Fibroblast of lung (primary cell): ENCODE measurements around the gene FYN.

ENCODE experiments used
- EZH2 ChIP-seq: IDR thresholded peaks from 2 replicates; pipeline ENCODE4 v1.5.1; 2012; ENCODE audit warnings: low read length, control low read depth, mild to moderate bottlenecking; ENCODE audit errors: missing control alignments
- TF ChIP-seq, protein P1 (sequence below), 2 donors: IDR thresholded peaks in 1 of 2; conservative IDR thresholded peaks in 1 of 2; 1 replicate in 1 of 2; 2 replicates in 1 of 2; pipeline ENCODE4 v1.5.1; 2011 to 2012; ENCODE audit warnings: low read length in 2 of 2, control low read depth in 1 of 2, inconsistent platforms in 1 of 2, low read depth in 1 of 2, mild to moderate bottlenecking in 1 of 2

DNA sequence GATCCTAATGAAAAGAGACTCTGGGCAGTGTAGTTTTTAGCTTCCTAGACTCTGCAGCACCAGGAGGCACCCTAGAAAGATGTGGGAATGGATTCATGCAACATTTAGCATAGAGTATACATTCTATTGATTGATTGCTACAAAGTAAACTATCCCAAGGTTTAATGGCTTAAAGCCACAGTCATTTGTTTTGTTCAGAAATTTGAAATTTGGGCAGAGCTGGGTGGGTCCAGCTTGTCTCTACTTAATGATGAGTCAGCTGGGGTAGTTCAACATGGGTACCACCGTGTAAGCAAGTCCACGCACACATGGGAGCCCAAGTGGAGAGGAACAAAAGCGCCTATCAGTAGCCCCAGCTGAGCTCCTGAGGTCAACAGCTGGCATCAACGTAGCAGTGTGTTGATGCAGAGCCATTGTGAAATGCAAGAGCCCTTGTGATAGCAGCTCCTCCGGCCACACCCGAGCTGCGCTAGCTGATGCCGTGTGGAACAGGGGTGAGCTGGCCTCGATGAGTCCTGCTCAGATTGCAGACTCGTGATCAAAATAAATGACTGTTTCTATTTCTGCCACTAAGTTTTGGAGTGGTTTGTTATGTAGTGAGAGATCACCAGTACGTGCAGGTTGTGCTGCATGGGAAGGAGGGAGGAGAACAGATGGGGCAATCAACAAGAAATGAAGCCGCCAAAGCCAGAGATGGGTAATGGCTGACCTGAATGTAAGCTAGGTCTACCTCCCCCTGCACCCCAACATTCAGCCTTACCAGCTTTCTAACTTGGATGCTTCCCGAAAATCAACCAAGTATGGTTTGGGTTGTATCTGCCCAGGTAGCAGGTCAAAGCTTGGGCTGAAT lies 221.8 kb downstream of the FYN start:
- no peak for TF ChIP-seq EZH2
- TF ChIP-seq, protein P1, sequence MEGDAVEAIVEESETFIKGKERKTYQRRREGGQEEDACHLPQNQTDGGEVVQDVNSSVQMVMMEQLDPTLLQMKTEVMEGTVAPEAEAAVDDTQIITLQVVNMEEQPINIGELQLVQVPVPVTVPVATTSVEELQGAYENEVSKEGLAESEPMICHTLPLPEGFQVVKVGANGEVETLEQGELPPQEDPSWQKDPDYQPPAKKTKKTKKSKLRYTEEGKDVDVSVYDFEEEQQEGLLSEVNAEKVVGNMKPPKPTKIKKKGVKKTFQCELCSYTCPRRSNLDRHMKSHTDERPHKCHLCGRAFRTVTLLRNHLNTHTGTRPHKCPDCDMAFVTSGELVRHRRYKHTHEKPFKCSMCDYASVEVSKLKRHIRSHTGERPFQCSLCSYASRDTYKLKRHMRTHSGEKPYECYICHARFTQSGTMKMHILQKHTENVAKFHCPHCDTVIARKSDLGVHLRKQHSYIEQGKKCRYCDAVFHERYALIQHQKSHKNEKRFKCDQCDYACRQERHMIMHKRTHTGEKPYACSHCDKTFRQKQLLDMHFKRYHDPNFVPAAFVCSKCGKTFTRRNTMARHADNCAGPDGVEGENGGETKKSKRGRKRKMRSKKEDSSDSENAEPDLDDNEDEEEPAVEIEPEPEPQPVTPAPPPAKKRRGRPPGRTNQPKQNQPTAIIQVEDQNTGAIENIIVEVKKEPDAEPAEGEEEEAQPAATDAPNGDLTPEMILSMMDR (conservative IDR thresholded peaks at IDR 0.05 in 1 of 2, IDR thresholded peaks at IDR 0.05 in 1 of 2; ENCODE audit: low read depth in 1 of 2, low read length in 2 of 2) = no peak
